ENCODE results near the gene EXD3.

The EXD3 gene

GRCh38 chr9:137447722-137448601 is 25.0 kb upstream of the EXD3 start:
- DNase-seq (ENCODE audit: low spot score) = no peak
- peak overlapping the region; percentile 40 for H3K27ac ChIP-seq
- TF ChIP-seq CTCF (conservative IDR thresholded peaks at IDR 0.05; ENCODE audit: low read depth) = no peak
- ChIA-PET POLR2A (ENCODE audit: low non-redundant PET) (interaction anchor here (0.6 kb wide), 1 partner anchor 102 kb away, joined by 3 read pairs; the partner anchor contains the start of gene PNPLA7), CTCF (interaction anchor here (0.6 kb wide), 1 partner anchor 57 kb away, joined by 3 read pairs; no protein-coding TSS in a partner anchor)

GRCh38 chr9:137446851-137447471 is 24.0 kb upstream of the EXD3 start:
- ChIA-PET CTCF (interaction anchor here (0.8 to 2.5 kb wide), 5 partner anchors 10 to 165 kb away, joined by 6 to 13 read pairs (median 10); partner anchors contain the start of genes EXD3, NOXA1 and NRARP), POLR2A (ENCODE audit: low non-redundant PET) (no interaction called here)
- DNase-seq (ENCODE audit: low spot score) = no peak
- no peak for TF ChIP-seq CTCF (conservative IDR thresholded peaks at IDR 0.05; ENCODE audit: low read depth)
- H3K27ac ChIP-seq = peak overlapping the region; percentile 40

- H3K27ac ChIP-seq = peak overlapping the region; percentile 40
- no peak for TF ChIP-seq CTCF (conservative IDR thresholded peaks at IDR 0.05; ENCODE audit: low read depth)
- no peak for DNase-seq (ENCODE audit: low spot score)
- POLR2A ChIA-PET (ENCODE audit: low non-redundant PET) = no interaction called here
- CTCF ChIA-PET = interaction anchor here (0.6 to 2.6 kb wide), 18 partner anchors 9 to 871 kb away, joined by 3 to 13 read pairs (median 6); partner anchors contain the start of genes EXD3, NOXA1 and NRARP
These were observed 23.0 kb upstream of the EXD3 start for GRCh38 chr9:137445930-137446431.

GRCh38 chr9:137445275-137445807 is 22.4 kb upstream of the EXD3 start:
- POLR2A ChIA-PET (ENCODE audit: low non-redundant PET) = no interaction called here
- peak; percentile 99 for TF ChIP-seq CTCF (conservative IDR thresholded peaks at IDR 0.05; ENCODE audit: low read depth)

GRCh38 chr9:137444106-137444790 is 21.3 kb upstream of the EXD3 start:
- ChIA-PET CTCF (interaction anchor here (0.6 to 2.6 kb wide), 8 partner anchors 9 to 207 kb away, joined by 3 to 12 read pairs (median 4); partner anchors contain the start of genes EXD3, NOXA1 and NRARP), POLR2A (ENCODE audit: low non-redundant PET) (interaction anchor here (0.7 to 1.5 kb wide), 2 partner anchors 21 to 43 kb away, joined by 3 to 7 read pairs; partner anchors contain the start of genes EXD3 and NOXA1)
- H3K27ac ChIP-seq = peak overlapping the region; percentile 40
- no peak for TF ChIP-seq CTCF (conservative IDR thresholded peaks at IDR 0.05; ENCODE audit: low read depth)
- DNase-seq (ENCODE audit: low spot score) = no peak

More at GRCh38 chr9:137445275-137445807, 22.4 kb upstream of the EXD3 start:
- H3K27ac ChIP-seq = peak overlapping the region; percentile 40
- CTCF ChIA-PET = interaction anchor here (0.5 to 2.6 kb wide), 30 partner anchors 8 to 870 kb away, joined by 3 to 13 read pairs (median 4); partner anchors contain the start of genes EXD3, NOXA1, NRARP and PNPLA7
- DNase-seq (ENCODE audit: low spot score) = peak; percentile 87

Data from RWPE1 (cell line).